Measurements from ENCODE around the gene MVB12B. TPM values are rescaled to one million over a fixed set of nuclear protein-coding genes. Genes with fewer than 3 reads are reported as not detected.
A peak's percentile ranks its signal among the peaks of the same experiment; 100 is the strongest.

Gene MVB12B
- total and polyA plus RNA-seq, 3 donors from 2014 or later, result 13.6 to 30.7 (median 26.2) TPM

DNA sequence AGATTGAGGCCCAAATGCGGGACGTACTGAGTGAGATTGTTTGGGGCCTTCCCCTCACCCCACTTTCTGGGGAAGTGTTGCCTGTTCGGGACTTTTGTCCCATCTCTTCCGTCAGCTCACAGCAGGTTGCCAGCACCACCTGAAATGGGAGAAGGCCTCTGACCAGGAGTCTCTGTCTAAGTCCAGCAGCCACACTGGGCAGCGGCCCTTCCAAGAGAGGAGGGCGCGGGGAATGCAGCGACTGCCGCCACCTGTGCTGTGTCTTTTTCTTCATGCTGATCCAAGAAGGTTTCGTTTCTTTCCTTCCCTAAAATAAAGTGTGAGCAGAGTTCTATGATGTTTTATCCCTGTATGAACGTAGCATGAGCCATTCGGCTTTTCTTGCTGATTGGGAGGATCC is 152.9 kb downstream of the MVB12B start:
- Histone ChIP-seq H3K9me3 (no peaks in the 10 kb centered on the region), H3K36me3 (ENCODE audit: low read depth, missing control alignments) (no peaks in the 10 kb centered on the region), H3K27me3 (no peaks in the 10 kb centered on the region), H3K4me1 (peaks cover 13% of the 10 kb centered on the region), H3K4me3 (no peak overlapping the region), H3K27ac (no peak overlapping the region)
- DNase-seq, result no peak
- TF ChIP-seq, protein P1, sequence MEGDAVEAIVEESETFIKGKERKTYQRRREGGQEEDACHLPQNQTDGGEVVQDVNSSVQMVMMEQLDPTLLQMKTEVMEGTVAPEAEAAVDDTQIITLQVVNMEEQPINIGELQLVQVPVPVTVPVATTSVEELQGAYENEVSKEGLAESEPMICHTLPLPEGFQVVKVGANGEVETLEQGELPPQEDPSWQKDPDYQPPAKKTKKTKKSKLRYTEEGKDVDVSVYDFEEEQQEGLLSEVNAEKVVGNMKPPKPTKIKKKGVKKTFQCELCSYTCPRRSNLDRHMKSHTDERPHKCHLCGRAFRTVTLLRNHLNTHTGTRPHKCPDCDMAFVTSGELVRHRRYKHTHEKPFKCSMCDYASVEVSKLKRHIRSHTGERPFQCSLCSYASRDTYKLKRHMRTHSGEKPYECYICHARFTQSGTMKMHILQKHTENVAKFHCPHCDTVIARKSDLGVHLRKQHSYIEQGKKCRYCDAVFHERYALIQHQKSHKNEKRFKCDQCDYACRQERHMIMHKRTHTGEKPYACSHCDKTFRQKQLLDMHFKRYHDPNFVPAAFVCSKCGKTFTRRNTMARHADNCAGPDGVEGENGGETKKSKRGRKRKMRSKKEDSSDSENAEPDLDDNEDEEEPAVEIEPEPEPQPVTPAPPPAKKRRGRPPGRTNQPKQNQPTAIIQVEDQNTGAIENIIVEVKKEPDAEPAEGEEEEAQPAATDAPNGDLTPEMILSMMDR (IDR thresholded peaks at IDR 0.05), result no peak
- no peak for TF ChIP-seq POLR2A (IDR thresholded peaks at IDR 0.05)
- WGBS, 2 donors, result 92 to 96% methylated on average over 12 of the region's 12 CpGs
- intact Hi-C loops (cut with DNase I; ENCODE audit: low total_unique reads), result no loop called here

DNA sequence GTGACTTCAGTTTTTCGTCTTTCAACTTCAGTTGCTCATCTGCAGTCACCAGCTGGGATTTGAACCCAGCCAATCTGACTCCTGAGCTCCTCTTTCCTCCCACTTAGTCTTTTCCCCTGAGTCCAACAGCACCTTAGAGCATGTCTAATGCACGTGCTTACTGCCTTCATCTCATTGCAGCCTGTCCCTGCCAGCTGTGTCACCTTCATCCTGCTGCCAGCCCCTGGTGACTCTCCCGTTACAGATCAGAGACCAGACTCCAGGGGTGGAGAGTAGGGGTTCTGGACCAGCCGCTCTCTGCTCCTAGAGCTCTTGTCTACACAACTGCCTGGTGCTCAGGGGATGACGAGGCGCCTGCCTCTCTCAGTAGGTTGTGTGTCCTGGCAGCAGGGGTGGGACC is 154.2 kb downstream of the MVB12B start:
- 89 to 90% methylated on average over 6 of the region's 6 CpGs for WGBS, 2 donors
- H3K36me3 ChIP-seq (ENCODE audit: low read depth, missing control alignments), result no peaks in the 10 kb centered on the region
- H3K27ac ChIP-seq, result no peak overlapping the region
- DNase-seq, result no peak
- peaks cover 13% of the 10 kb centered on the region for H3K4me1 ChIP-seq
- intact Hi-C loops (cut with DNase I; ENCODE audit: low total_unique reads), result no loop called here
- no peaks in the 10 kb centered on the region for H3K27me3 ChIP-seq
- H3K9me3 ChIP-seq, result no peaks in the 10 kb centered on the region
- no peak for TF ChIP-seq POLR2A (IDR thresholded peaks at IDR 0.05)
- TF ChIP-seq, protein P1 (IDR thresholded peaks at IDR 0.05), result no peak
- no peak overlapping the region for H3K4me3 ChIP-seq

DNA sequence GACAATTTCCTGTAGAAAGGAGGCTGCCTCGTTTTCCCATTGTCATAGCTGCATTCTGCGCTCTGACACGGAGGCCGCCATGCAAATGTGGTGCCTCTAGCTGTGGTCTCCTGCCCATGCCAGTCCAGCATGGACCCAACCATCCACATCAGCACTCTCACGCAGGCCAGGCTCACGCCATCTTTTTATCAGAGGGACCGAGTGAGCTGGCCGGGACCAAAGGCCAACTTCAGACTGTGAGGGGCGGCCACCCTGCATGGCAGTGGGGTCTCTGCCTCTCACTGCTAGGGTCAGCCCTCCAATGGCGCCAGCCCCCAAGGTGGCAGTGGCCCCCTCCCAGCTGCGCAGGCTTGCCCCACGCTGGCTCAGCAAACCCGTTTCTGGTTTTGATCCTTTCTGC is 155.2 kb downstream of the MVB12B start:
- peaks cover 13% of the 10 kb centered on the region for H3K4me1 ChIP-seq
- H3K9me3 ChIP-seq, result no peaks in the 10 kb centered on the region
- intact Hi-C loops (cut with DNase I; ENCODE audit: low total_unique reads), result no loop called here
- no peaks in the 10 kb centered on the region for H3K36me3 ChIP-seq (ENCODE audit: low read depth, missing control alignments)
- H3K4me3 ChIP-seq, result no peak overlapping the region
- no peak for DNase-seq
- H3K27me3 ChIP-seq, result no peaks in the 10 kb centered on the region
- H3K27ac ChIP-seq, result peak overlapping the region in 1 of 2 donors; percentile 41
- 76 to 77% methylated on average over 13 of the region's 13 CpGs for WGBS, 2 donors
- TF ChIP-seq, protein P1 (IDR thresholded peaks at IDR 0.05), result no peak
- TF ChIP-seq POLR2A (IDR thresholded peaks at IDR 0.05), result no peak

GRCh38 chr9:126482361-126483044 is 155.9 kb downstream of the MVB12B start:
- Histone ChIP-seq H3K4me3 (peak overlapping the region; percentile 9 to 18), H3K4me1 (peaks cover 13% of the 10 kb centered on the region), H3K27me3 (no peaks in the 10 kb centered on the region), H3K36me3 (ENCODE audit: low read depth, missing control alignments) (no peaks in the 10 kb centered on the region), H3K27ac (peak overlapping the region; percentile 41 to 44), H3K9me3 (no peaks in the 10 kb centered on the region)
- intact Hi-C loops (cut with DNase I; ENCODE audit: low total_unique reads), result no loop called here
- DNase-seq, result peak; percentile 71
- WGBS, 2 donors, result 23 to 48% methylated on average over 28 to 45 of the region's 45 CpGs
- TF ChIP-seq, protein P1 (IDR thresholded peaks at IDR 0.05), result no peak
- no peak for TF ChIP-seq POLR2A (IDR thresholded peaks at IDR 0.05)

All from testis (tissue), 3 donors.